ENCODE measurements around the gene OSBPL3.

The OSBPL3 gene

GRCh38 chr7:24842029-24842428, 137.9 kb downstream of the OSBPL3 start:
- no peaks in the 10 kb centered on the region for H3K9me2 ChIP-seq (replicated peaks; ENCODE audit: insufficient read depth, low read length)
- H3K4me3 ChIP-seq (ENCODE audit: insufficient read depth, low read length, poor library complexity, severe bottlenecking) = peak overlapping the region; percentile 24
- TF ChIP-seq CTCF (IDR thresholded peaks at IDR 0.05; ENCODE audit: insufficient read depth, low read length, poor library complexity, severe bottlenecking) = no peak
- TF ChIP-seq EZH2phosphoT487 (conservative IDR thresholded peaks at IDR 0.05; ENCODE audit: low read length) = no peak
- H3K9me3 ChIP-seq (ENCODE audit: insufficient read depth, low read length) = no peaks in the 10 kb centered on the region
- H3K27ac ChIP-seq (ENCODE audit: low read depth, low read length) = peak overlapping the region; percentile 94
- peak overlapping the region; percentile 60 for H3K4me2 ChIP-seq (ENCODE audit: low read depth, low read length, poor library complexity, severe bottlenecking)
- H3K27me3 ChIP-seq (ENCODE audit: low read length) = no peaks in the 10 kb centered on the region
- no peaks in the 10 kb centered on the region for H4K20me1 ChIP-seq (ENCODE audit: low read depth, low read length)
- H3K36me3 ChIP-seq (ENCODE audit: low read length) = peaks cover 8% of the 10 kb centered on the region; the same call in 1 of the 2 replicates
- H2AFZ ChIP-seq (ENCODE audit: low read depth, low read length, severe bottlenecking) = no peak overlapping the region
- peak overlapping the region; percentile 58 for H3K9ac ChIP-seq (ENCODE audit: low read length)
- H3K79me2 ChIP-seq (ENCODE audit: insufficient read depth, low read length) = peaks cover 14% of the 10 kb centered on the region; the same call in 1 of the 2 replicates
- H3F3A ChIP-seq (ENCODE audit: insufficient read depth) = peaks cover 84% of the 10 kb centered on the region

GRCh38 chr7:24840563-24840962, 139.4 kb downstream of the OSBPL3 start:
- Histone ChIP-seq H3F3A (ENCODE audit: insufficient read depth) (peaks cover 87% of the 10 kb centered on the region), H3K9ac (ENCODE audit: low read length) (no peak overlapping the region), H4K20me1 (ENCODE audit: low read depth, low read length) (no peaks in the 10 kb centered on the region), H3K9me2 (replicated peaks; ENCODE audit: insufficient read depth, low read length) (no peaks in the 10 kb centered on the region), H3K4me3 (ENCODE audit: insufficient read depth, low read length, poor library complexity, severe bottlenecking) (no peak overlapping the region), H3K9me3 (ENCODE audit: insufficient read depth, low read length) (no peaks in the 10 kb centered on the region), H3K36me3 (ENCODE audit: low read length) (peaks cover 8% of the 10 kb centered on the region; the same call in 1 of the 2 replicates), H3K27ac (ENCODE audit: low read depth, low read length) (peak overlapping the region; percentile 94), H3K4me2 (ENCODE audit: low read depth, low read length, poor library complexity, severe bottlenecking) (peak overlapping the region; percentile 16), H2AFZ (ENCODE audit: low read depth, low read length, severe bottlenecking) (no peak overlapping the region), H3K27me3 (ENCODE audit: low read length) (no peaks in the 10 kb centered on the region), H3K79me2 (ENCODE audit: insufficient read depth, low read length) (peaks cover 14% of the 10 kb centered on the region; the same call in 1 of the 2 replicates)
- TF ChIP-seq EZH2phosphoT487 (conservative IDR thresholded peaks at IDR 0.05; ENCODE audit: low read length) (no peak), CTCF (IDR thresholded peaks at IDR 0.05; ENCODE audit: insufficient read depth, low read length, poor library complexity, severe bottlenecking) (no peak)

- H4K20me1 ChIP-seq (ENCODE audit: low read depth, low read length) = no peaks in the 10 kb centered on the region
- TF ChIP-seq EZH2phosphoT487 (conservative IDR thresholded peaks at IDR 0.05; ENCODE audit: low read length) (no peak), CTCF (IDR thresholded peaks at IDR 0.05; ENCODE audit: insufficient read depth, low read length, poor library complexity, severe bottlenecking) (no peak)
- H3K4me3 ChIP-seq (ENCODE audit: insufficient read depth, low read length, poor library complexity, severe bottlenecking) = peak overlapping the region; percentile 24
- no peaks in the 10 kb centered on the region for H3K9me3 ChIP-seq (ENCODE audit: insufficient read depth, low read length)
- peaks cover 16% of the 10 kb centered on the region; the same call in 1 of the 2 replicates for H3K79me2 ChIP-seq (ENCODE audit: insufficient read depth, low read length)
- peaks cover 9% of the 10 kb centered on the region for H3K36me3 ChIP-seq (ENCODE audit: low read length)
- peak overlapping the region; percentile 70 for H3K9ac ChIP-seq (ENCODE audit: low read length)
- no peaks in the 10 kb centered on the region for H3K27me3 ChIP-seq (ENCODE audit: low read length)
- peak overlapping the region; percentile 81 for H3K4me2 ChIP-seq (ENCODE audit: low read depth, low read length, poor library complexity, severe bottlenecking)
- peak overlapping the region; percentile 97 for H3K27ac ChIP-seq (ENCODE audit: low read depth, low read length)
- H3F3A ChIP-seq (ENCODE audit: insufficient read depth) = peaks cover 76% of the 10 kb centered on the region
- H3K9me2 ChIP-seq (replicated peaks; ENCODE audit: insufficient read depth, low read length) = no peaks in the 10 kb centered on the region
- no peak overlapping the region for H2AFZ ChIP-seq (ENCODE audit: low read depth, low read length, severe bottlenecking)
Observed at GRCh38 chr7:24836084-24836483, 143.9 kb downstream of the OSBPL3 start.
